Nephron progenitor cell (in vitro differentiated cells): ENCODE measurements around the gene VENTX.
A peak's percentile ranks its signal among the peaks of the same experiment; 100 is the strongest.

Source experiments
- DNase-seq: peaks from one replicate; pipeline ENCODE4 v3.0.0; 2021
- H3K27ac Mint-ChIP-seq: 2 replicates; pipeline ENCODE4 v1.8.0; 2021; ENCODE audit warnings: mild to moderate bottlenecking, moderate library complexity, mixed read lengths
- H3K27me3 Mint-ChIP-seq: 2 replicates; pipeline ENCODE4 v1.8.0; 2021; ENCODE audit warnings: mild to moderate bottlenecking, low read depth, mixed read lengths; ENCODE audit not compliant: poor library complexity
- H3K36me3 Mint-ChIP-seq: 2 replicates; pipeline ENCODE4 v1.8.0; 2021; ENCODE audit warnings: low read depth, mixed read lengths
- H3K4me1 Mint-ChIP-seq: 2 replicates; pipeline ENCODE4 v1.8.0; 2021; ENCODE audit warnings: mixed read lengths
- H3K4me3 Mint-ChIP-seq: 2 replicates; pipeline ENCODE4 v1.8.0; 2021; ENCODE audit warnings: mild to moderate bottlenecking, moderate library complexity, mixed read lengths
- H3K9me3 Mint-ChIP-seq: 2 replicates; pipeline ENCODE4 v1.8.0; 2021; ENCODE audit warnings: mild to moderate bottlenecking, moderate library complexity, mixed read lengths
- CTCF ChIP-seq: fragments of 200-600 bp; sonication (generic); IDR thresholded peaks from 2 replicates; pipeline ENCODE4 v1.5.0; 2021; ENCODE audit warnings: antibody characterized with exemption

Gene VENTX

GRCh38 chr10:133279326-133280226 is 41.9 kb downstream of the VENTX start:
- TF ChIP-seq CTCF = no peak
- H3K27me3 Mint-ChIP-seq = peaks cover 13% of the 10 kb centered on the region
- peak overlapping the region; percentile 51 for H3K27ac Mint-ChIP-seq
- H3K9me3 Mint-ChIP-seq = no peaks in the 10 kb centered on the region
- H3K4me1 Mint-ChIP-seq = peaks cover 35% of the 10 kb centered on the region
- H3K4me3 Mint-ChIP-seq = no peak overlapping the region
- no peak for DNase-seq
- peaks cover 19% of the 10 kb centered on the region for H3K36me3 Mint-ChIP-seq

- peaks cover 9% of the 10 kb centered on the region for H3K27me3 Mint-ChIP-seq
Measured at GRCh38 chr10:133280391-133281059, 42.9 kb downstream of the VENTX start.

GRCh38 chr10:133281084-133281483 is 43.4 kb downstream of the VENTX start:
- no peak for TF ChIP-seq CTCF
- no peak overlapping the region for H3K4me3 Mint-ChIP-seq
- no peaks in the 10 kb centered on the region for H3K9me3 Mint-ChIP-seq

More at GRCh38 chr10:133280391-133281059, 42.9 kb downstream of the VENTX start:
- TF ChIP-seq CTCF = no peak
- Mint-ChIP-seq H3K9me3 (no peaks in the 10 kb centered on the region), H3K27ac (no peak overlapping the region), H3K4me3 (no peak overlapping the region), H3K4me1 (peaks cover 33% of the 10 kb centered on the region), H3K36me3 (peaks cover 26% of the 10 kb centered on the region)
- no peak for DNase-seq

GRCh38 chr10:133281628-133282372 is 44.1 kb downstream of the VENTX start:
- Mint-ChIP-seq H3K27me3 (no peaks in the 10 kb centered on the region), H3K4me3 (no peak overlapping the region), H3K9me3 (no peaks in the 10 kb centered on the region), H3K36me3 (peaks cover 39% of the 10 kb centered on the region), H3K27ac (no peak overlapping the region), H3K4me1 (peaks cover 26% of the 10 kb centered on the region)
- DNase-seq = no peak
- no peak for TF ChIP-seq CTCF

More at GRCh38 chr10:133281084-133281483, 43.4 kb downstream of the VENTX start:
- Mint-ChIP-seq H3K27ac (no peak overlapping the region), H3K27me3 (peaks cover 3% of the 10 kb centered on the region), H3K36me3 (peaks cover 32% of the 10 kb centered on the region), H3K4me1 (peaks cover 27% of the 10 kb centered on the region)
- DNase-seq = no peak

GRCh38 chr10:133282846-133283390 is 45.3 kb downstream of the VENTX start:
- Mint-ChIP-seq H3K36me3 (peaks cover 50% of the 10 kb centered on the region), H3K27ac (no peak overlapping the region), H3K4me1 (peaks cover 21% of the 10 kb centered on the region), H3K27me3 (no peaks in the 10 kb centered on the region), H3K9me3 (no peaks in the 10 kb centered on the region), H3K4me3 (no peak overlapping the region)
- DNase-seq = no peak
- TF ChIP-seq CTCF = no peak
